Measurements from ENCODE around the gene TRIM66. TPM values are rescaled to one million over a fixed set of nuclear protein-coding genes. Genes with fewer than 3 reads are reported as not detected.
A peak's percentile ranks its signal among the peaks of the same experiment; 100 is the strongest.

TRIM66 gene
- total and polyA plus RNA-seq, 2 of the 8 experiments (the other 6 are each of a cell fraction or from before 2014, with no cell fraction given) = 3.1 to 3.5 TPM

DNA sequence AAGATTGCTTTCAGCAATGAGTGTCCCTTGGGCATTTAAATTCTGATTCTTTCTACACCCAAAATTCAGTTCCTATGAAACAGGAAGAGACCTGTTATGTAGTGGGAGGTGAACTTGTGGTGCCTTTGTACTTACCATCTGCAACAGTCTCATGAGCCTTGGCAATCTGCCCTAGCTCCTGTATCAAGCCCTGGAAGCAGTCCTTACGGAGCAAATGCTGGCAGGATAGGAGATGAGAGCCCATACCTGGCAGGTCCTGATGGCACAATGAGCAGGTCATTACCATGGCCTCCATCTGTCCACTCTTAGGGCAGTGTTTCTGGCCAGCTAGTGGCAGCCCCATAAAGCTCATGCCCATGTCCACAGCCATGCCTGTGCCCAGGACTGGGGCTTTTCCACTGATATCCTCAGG is 10.8 kb downstream of the TRIM66 start:
- Histone ChIP-seq H2AFZ (ENCODE audit: low read length) (0 out of 2 replicates have a peak overlapping the region, but pooled peaks have one; percentile 14), H2AK5ac (ENCODE audit: low read depth, low read length) (peak overlapping the region; percentile 100), H2BK5ac (ENCODE audit: low read depth, low read length) (peak overlapping the region; percentile 98), H3K36me3 (ENCODE audit: control insufficient read depth in 2 of 4, insufficient read depth in 4 of 4, low read length in 3 of 4) (no peaks in the 10 kb centered on the region; a peak in 1 of 8 replicates), H4K91ac (replicated peaks; ENCODE audit: insufficient read length, low read length) (peak overlapping the region; percentile 98), H3K14ac (ENCODE audit: insufficient read length) (no peak overlapping the region), H3K9me3 (ENCODE audit: insufficient read depth in 2 of 2, low read depth in 1 of 2, low read length in 1 of 2) (no peaks in the 10 kb centered on the region), H2BK15ac (ENCODE audit: low read length) (peak overlapping the region; percentile 8), H4K8ac (ENCODE audit: extremely low read depth, insufficient read depth, low read length) (peak overlapping the region; percentile 30; the same call in 1 of the 2 replicates), H2BK20ac (ENCODE audit: low read length) (peak overlapping the region; percentile 91), H3K4me2 (ENCODE audit: insufficient read depth in 1 of 2, low read depth in 2 of 2, low read length in 2 of 2) (peak overlapping the region; percentile 55 to 74), H3K4me3 (ENCODE audit: extremely low read depth in 1 of 4, insufficient read depth in 2 of 4, low read depth in 3 of 4, low read length in 4 of 4) (peak overlapping the region in 1 of 4 experiments; percentile 37; a peak in 2 of 8 replicates), H2BK12ac (ENCODE audit: low read depth, low read length) (peak overlapping the region; percentile 99), H2BK120ac (replicated peaks; ENCODE audit: low read depth, low read length) (peak overlapping the region; percentile 94), H3K56ac (replicated peaks; ENCODE audit: insufficient read length, low read depth, low read length) (peak overlapping the region; percentile 2), H3K27ac (ENCODE audit: low read depth, low read length) (peak overlapping the region; percentile 90), H3K4me1 (replicated peaks in 1 of 4; ENCODE audit: control insufficient read depth in 3 of 4, insufficient read depth in 4 of 4, low read length in 3 of 4) (peaks cover 10 to 18% (median 15%) of the 10 kb centered on the region in 4 experiments; a peak in 6 of 7 replicates), H3K79me2 (ENCODE audit: control insufficient read depth in 1 of 2, insufficient read depth in 2 of 2, low read length in 2 of 2) (no peaks in the 10 kb centered on the region), H3K23ac (ENCODE audit: insufficient read length) (peak overlapping the region; percentile 40), H3K9ac (replicated peaks in 1 of 4; ENCODE audit: extremely low read depth in 1 of 4, low read depth in 3 of 4, low read length in 3 of 4) (peak overlapping the region in 3 of 4 experiments; percentile 56 to 68 (median 60); a peak in 6 of 7 replicates), H3K18ac (ENCODE audit: extremely low read depth, low read length) (peak overlapping the region; percentile 60), H3K4ac (replicated peaks; ENCODE audit: insufficient read length, low read depth, low read length) (peak overlapping the region; percentile 80), H3K79me1 (ENCODE audit: low read depth, low read length) (no peaks in the 10 kb centered on the region), H4K5ac (ENCODE audit: insufficient read length, low read depth, low read length) (peak overlapping the region; percentile 65), H3K23me2 (ENCODE audit: low read depth, low read length) (no peaks in the 10 kb centered on the region), H3K27me3 (replicated peaks in 1 of 4; ENCODE audit: control insufficient read depth in 3 of 4, extremely low read depth in 1 of 4, insufficient read depth in 3 of 4, low read length in 3 of 4) (no peaks in the 10 kb centered on the region), H4K20me1 (replicated peaks in 1 of 2; ENCODE audit: control insufficient read depth in 1 of 2, insufficient read depth in 2 of 2, low read length in 2 of 2) (no peaks in the 10 kb centered on the region)
- 61% methylated on average over 1 of the region's 1 CpG; no CpG with 5 or more reads in 1 of the 2 experiments for WGBS, 2 experiments (ENCODE audit: extremely low coverage in 1 of 2, insufficient coverage in 1 of 2, insufficient read length in 1 of 2, insufficient replicate concordance in 2 of 2, low coverage in 1 of 2, low lambda C conversion rate in 2 of 2, missing lambda C conversion rate in 1 of 2)
- FAIRE-seq (no peak), DNase-seq (ENCODE audit: low read depth in 1 of 2, low spot score in 2 of 2) (no peak)
- ChIA-PET CTCF (ENCODE audit: partially characterized antibody) (interaction anchor here (0.9 to 2.0 kb wide), 5 partner anchors 11 to 86 kb away, joined by 3 to 8 read pairs (median 4); partner anchors contain the start of genes RPL27A and TRIM66), POLR2A (ENCODE audit: partially characterized antibody) (interaction anchor here (0.7 to 5.0 kb wide), 11 partner anchors 9 to 65 kb away, joined by 3 to 103 read pairs (median 7); partner anchors contain the start of genes RPL27A and TRIM66)
- TF ChIP-seq SP2 (IDR thresholded peaks at IDR 0.05; ENCODE audit: low read length) = no peak
- no peak for TF ChIP-seq NRF1 (IDR thresholded peaks at IDR 0.05; ENCODE audit: low read depth, low read length)
- TF ChIP-seq TBP (IDR thresholded peaks at IDR 0.05; ENCODE audit: low read depth, low read length) = no peak
- TF ChIP-seq SUZ12 (IDR thresholded peaks at IDR 0.05; ENCODE audit: low read length) = no peak
- no peak for TF ChIP-seq RAD21 (IDR thresholded peaks at IDR 0.05 in 1 of 2, conservative IDR thresholded peaks at IDR 0.05 in 1 of 2; ENCODE audit: low read depth in 2 of 2, low read length in 2 of 2)
- no peak for TF ChIP-seq BACH1 (IDR thresholded peaks at IDR 0.05; ENCODE audit: low read length)
- TF ChIP-seq SIN3A (conservative IDR thresholded peaks at IDR 0.05 in 1 of 2, IDR thresholded peaks at IDR 0.05 in 1 of 2; ENCODE audit: low read depth in 1 of 2, low read length in 2 of 2) = no peak
- TF ChIP-seq KDM4A (IDR thresholded peaks at IDR 0.05; ENCODE audit: low read depth, low read length, severe bottlenecking) = no peak
- no peak for TF ChIP-seq HDAC6 (IDR thresholded peaks at IDR 0.05; ENCODE audit: low read depth, low read length)
- TF ChIP-seq TEAD4 (IDR thresholded peaks at IDR 0.05; ENCODE audit: low read depth, low read length) = no peak
- TF ChIP-seq MAFK (IDR thresholded peaks at IDR 0.05; ENCODE audit: low read depth, low read length) = no peak
- TF ChIP-seq POLR2A (IDR thresholded peaks at IDR 0.05; ENCODE audit: control extremely low read depth in 1 of 2, low read depth in 2 of 2, low read length in 2 of 2) = no peak
- no peak for TF ChIP-seq FOSL1 (IDR thresholded peaks at IDR 0.05; ENCODE audit: insufficient read depth, low read depth, low read length)
- no peak for TF ChIP-seq SP1 (IDR thresholded peaks at IDR 0.05; ENCODE audit: low read depth, low read length)
